ENCODE measurements around the gene NCKAP5. TPM values are rescaled to one million over a fixed set of nuclear protein-coding genes. Genes with fewer than 3 reads are reported as not detected.
"Not testable (repeated sequence)": the region's sequence is repeated elsewhere in the genome, so short reads cannot be mapped to it uniquely, and the experiment has no call there.

NCKAP5 gene
- total RNA-seq, 1 donor from 2014 or later: 8.9 TPM

GRCh38 chr2:133496501-133497269 lies 71.6 kb downstream of the NCKAP5 start:
- ATAC-seq: no peak

- ATAC-seq: no peak
Observed at GRCh38 chr2:133495226-133495625, 73.0 kb downstream of the NCKAP5 start.

GRCh38 chr2:133492719-133493380 lies 75.4 kb downstream of the NCKAP5 start:
- ATAC-seq: no peak

GRCh38 chr2:133490411-133490980 lies 77.8 kb downstream of the NCKAP5 start:
- no peak for ATAC-seq

GRCh38 chr2:133489641-133490410 lies 78.4 kb downstream of the NCKAP5 start:
- ATAC-seq: no peak

- ATAC-seq: no peak
Observed at GRCh38 chr2:133489146-133489545, 79.1 kb downstream of the NCKAP5 start.

GRCh38 chr2:133486771-133487191 lies 81.5 kb downstream of the NCKAP5 start:
- no peak for ATAC-seq

- no peak for ATAC-seq
Observed at GRCh38 chr2:133485868-133486267, 82.4 kb downstream of the NCKAP5 start.

- no peak for ATAC-seq
Observed at GRCh38 chr2:133484784-133485183, 83.5 kb downstream of the NCKAP5 start.

- ATAC-seq: no peak
Observed at GRCh38 chr2:133484106-133484505, 84.2 kb downstream of the NCKAP5 start.

GRCh38 chr2:133483181-133483580 lies 85.1 kb downstream of the NCKAP5 start:
- no peak for ATAC-seq

- no peak for ATAC-seq
Observed at GRCh38 chr2:133480707-133481429, 87.4 kb downstream of the NCKAP5 start.

- ATAC-seq: peak; percentile 57
Observed at GRCh38 chr2:133477616-133477990, 90.7 kb downstream of the NCKAP5 start.

- no peak for ATAC-seq
Observed at GRCh38 chr2:133476931-133477615, 91.2 kb downstream of the NCKAP5 start.

GRCh38 chr2:133476286-133476685 lies 92.0 kb downstream of the NCKAP5 start:
- ATAC-seq: no peak

- no peak for ATAC-seq
Observed at GRCh38 chr2:133475610-133476009, 92.7 kb downstream of the NCKAP5 start.

GRCh38 chr2:133470446-133470845 lies 97.8 kb downstream of the NCKAP5 start:
- not testable (repeated sequence) for ATAC-seq

GRCh38 chr2:133462811-133463210 lies 105.5 kb downstream of the NCKAP5 start:
- no peak for ATAC-seq

- ATAC-seq: no peak
Observed at GRCh38 chr2:133461484-133461883, 106.8 kb downstream of the NCKAP5 start.

- peak; percentile 69 for ATAC-seq
Observed at GRCh38 chr2:133459590-133459989, 108.7 kb downstream of the NCKAP5 start.

- peak; percentile 60 for ATAC-seq
Observed at GRCh38 chr2:133458280-133458679, 110.0 kb downstream of the NCKAP5 start.

- ATAC-seq: peak; percentile 38
Observed at GRCh38 chr2:133457861-133458260, 110.4 kb downstream of the NCKAP5 start.

Data from esophagus mucosa (tissue), 1 donor.